Mammary epithelial cell (primary cell): ENCODE data around the gene IMPG2.

Experiments used
- EZH2 ChIP-seq: IDR thresholded peaks from 2 replicates; pipeline ENCODE4 v1.6.1; 2012; ENCODE audit warnings: low read length, inconsistent platforms, borderline replicate concordance
- TF ChIP-seq, protein P1 (sequence below), 2 donors: IDR thresholded peaks in 1 of 2; conservative IDR thresholded peaks in 1 of 2; 2 replicates each; pipeline ENCODE4 v1.5.1; 2011 to 2012; ENCODE audit warnings: inconsistent platforms in 2 of 2, low read length in 2 of 2, mild to moderate bottlenecking in 2 of 2, control low read depth in 1 of 2, low read depth in 1 of 2; ENCODE audit not compliant: insufficient read depth in 1 of 2; ENCODE audit errors: extremely low read depth in 1 of 2

DNA sequence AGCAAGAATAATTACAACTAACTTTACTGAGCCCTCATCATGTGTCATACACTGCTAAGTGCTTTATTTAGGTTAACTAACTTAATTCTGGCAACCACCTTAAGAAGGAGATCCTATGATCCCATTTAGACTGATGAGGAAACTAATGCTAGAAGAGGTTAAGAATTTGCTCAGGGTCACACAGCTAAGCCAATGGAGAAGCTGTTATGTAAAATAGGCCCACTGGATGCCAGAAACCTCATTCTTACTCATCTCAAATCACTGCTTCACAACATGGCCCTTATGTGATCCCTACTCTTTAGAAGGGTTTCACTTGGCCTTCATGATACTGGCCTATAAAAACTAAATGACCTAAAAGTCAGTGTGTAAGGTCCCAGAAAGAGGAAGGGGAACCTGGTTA is 41.2 kb downstream of the IMPG2 start:
- TF ChIP-seq, protein P1, sequence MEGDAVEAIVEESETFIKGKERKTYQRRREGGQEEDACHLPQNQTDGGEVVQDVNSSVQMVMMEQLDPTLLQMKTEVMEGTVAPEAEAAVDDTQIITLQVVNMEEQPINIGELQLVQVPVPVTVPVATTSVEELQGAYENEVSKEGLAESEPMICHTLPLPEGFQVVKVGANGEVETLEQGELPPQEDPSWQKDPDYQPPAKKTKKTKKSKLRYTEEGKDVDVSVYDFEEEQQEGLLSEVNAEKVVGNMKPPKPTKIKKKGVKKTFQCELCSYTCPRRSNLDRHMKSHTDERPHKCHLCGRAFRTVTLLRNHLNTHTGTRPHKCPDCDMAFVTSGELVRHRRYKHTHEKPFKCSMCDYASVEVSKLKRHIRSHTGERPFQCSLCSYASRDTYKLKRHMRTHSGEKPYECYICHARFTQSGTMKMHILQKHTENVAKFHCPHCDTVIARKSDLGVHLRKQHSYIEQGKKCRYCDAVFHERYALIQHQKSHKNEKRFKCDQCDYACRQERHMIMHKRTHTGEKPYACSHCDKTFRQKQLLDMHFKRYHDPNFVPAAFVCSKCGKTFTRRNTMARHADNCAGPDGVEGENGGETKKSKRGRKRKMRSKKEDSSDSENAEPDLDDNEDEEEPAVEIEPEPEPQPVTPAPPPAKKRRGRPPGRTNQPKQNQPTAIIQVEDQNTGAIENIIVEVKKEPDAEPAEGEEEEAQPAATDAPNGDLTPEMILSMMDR (conservative IDR thresholded peaks at IDR 0.05 in 1 of 2, IDR thresholded peaks at IDR 0.05 in 1 of 2; ENCODE audit: extremely low read depth in 1 of 2, insufficient read depth in 1 of 2, low read depth in 1 of 2, low read length in 2 of 2), result no peak
- no peak for TF ChIP-seq EZH2
